Neural progenitor cell (in vitro differentiated cells): Measurements from ENCODE around the gene MAPK1. TPM values are rescaled to one million over a fixed set of nuclear protein-coding genes. Genes with fewer than 3 reads are reported as not detected.
"Not testable (repeated sequence)": the region's sequence is repeated elsewhere in the genome, so short reads cannot be mapped to it uniquely, and the experiment has no call there.

Experiments
- DNase-seq: peaks from one replicate; pipeline ENCODE4 v3.0.0-alpha.2; 2016; ENCODE audit warnings: low spot score
- H2AFZ ChIP-seq: fragments of 200-600 bp; sonication (generic); replicated peaks from 2 replicates; pipeline ENCODE4 v1.6.1; 2016; ENCODE audit warnings: antibody characterized with exemption
- H3F3A ChIP-seq: fragments of 200-600 bp; sonication (generic); 2 replicates; pipeline ENCODE4 v1.6.1; 2016; ENCODE audit warnings: antibody characterized with exemption, low read depth
- H3K27ac ChIP-seq: fragments of 200-600 bp; sonication (generic); 2 replicates; pipeline ENCODE4 v1.5.1; 2016; ENCODE audit warnings: mild to moderate bottlenecking
- H3K27me3 ChIP-seq: fragments of 200-600 bp; sonication (generic); 2 replicates; pipeline ENCODE4 v1.6.1; 2016; ENCODE audit warnings: mild to moderate bottlenecking, moderate library complexity
- H3K36me3 ChIP-seq: fragments of 200-600 bp; sonication (generic); 2 replicates; pipeline ENCODE4 v1.5.1; 2016
- H3K4me1 ChIP-seq: fragments of 200-600 bp; sonication (generic); 2 replicates; pipeline ENCODE4 v1.6.1; 2016; ENCODE audit warnings: mixed run types
- H3K4me2 ChIP-seq: fragments of 200-600 bp; sonication (generic); 2 replicates; pipeline ENCODE4 v1.6.1; 2016
- H3K4me3 ChIP-seq: fragments of 200-600 bp; sonication (generic); 2 replicates; pipeline ENCODE4 v1.5.1; 2016
- H3K79me2 ChIP-seq: fragments of 200-600 bp; sonication (generic); 2 replicates; pipeline ENCODE4 v1.6.1; 2016; ENCODE audit warnings: low read depth
- H3K9ac ChIP-seq: fragments of 200-600 bp; sonication (generic); 2 replicates; pipeline ENCODE4 v1.6.1; 2016
- H3K9me3 ChIP-seq: fragments of 200-600 bp; sonication (generic); 2 replicates; pipeline ENCODE4 v1.5.1; 2016; ENCODE audit warnings: low read depth
- H4K20me1 ChIP-seq: fragments of 200-600 bp; sonication (generic); 2 replicates; pipeline ENCODE4 v1.6.1; 2016; ENCODE audit warnings: low read depth
- H3K27ac Mint-ChIP-seq: 3 replicates; pipeline ENCODE4 v1.8.0; 2021; ENCODE audit warnings: mixed read lengths
- H3K27me3 Mint-ChIP-seq: 2 replicates; pipeline ENCODE4 v1.8.0; 2022; ENCODE audit warnings: low read depth, mild to moderate bottlenecking, inconsistent platforms, moderate library complexity, mixed read lengths; ENCODE audit not compliant: insufficient read depth
- H3K36me3 Mint-ChIP-seq: 3 replicates; pipeline ENCODE4 v1.8.0; 2021; ENCODE audit warnings: mixed read lengths
- H3K4me1 Mint-ChIP-seq: 3 replicates; pipeline ENCODE4 v1.8.0; 2021; ENCODE audit warnings: mixed read lengths
- H3K4me3 Mint-ChIP-seq: 3 replicates; pipeline ENCODE4 v1.8.0; 2021; ENCODE audit warnings: mild to moderate bottlenecking, moderate library complexity, mixed read lengths
- H3K9me3 Mint-ChIP-seq: 3 replicates; pipeline ENCODE4 v1.8.0; 2020; ENCODE audit warnings: mixed read lengths
- CTCF ChIP-seq: fragments of 200-600 bp; sonication (generic); IDR thresholded peaks from 2 replicates; pipeline ENCODE4 v1.5.1; 2017; ENCODE audit warnings: antibody characterized with exemption, mild to moderate bottlenecking
- EZH2 ChIP-seq: fragments of 200-600 bp; sonication (generic); IDR thresholded peaks from 2 replicates; pipeline ENCODE4 v1.6.1; 2017; ENCODE audit warnings: antibody characterized with exemption, mild to moderate bottlenecking, moderate library complexity
- EZH2phosphoT487 ChIP-seq: fragments of 200-600 bp; sonication (generic); IDR thresholded peaks from 2 replicates; pipeline ENCODE4 v1.6.1; 2017; ENCODE audit warnings: antibody characterized with exemption
- total RNA-seq: library from RNA; depleted of rRNA; stranded (reverse); fragments of >200 nt; gene quantifications from 2 replicates; pipeline ENCODE4 v1.2.3, GENCODE V29; 2015; ENCODE audit warnings: low replicate concordance

MAPK1 gene
- total RNA-seq, 1 donor from 2014 or later, result 61.4 TPM

- Histone ChIP-seq H3F3A (peaks cover 13% of the 10 kb centered on the region), H3K4me3 (no peak overlapping the region), H3K79me2 (no peaks in the 10 kb centered on the region), H3K4me2 (no peak overlapping the region), H3K9me3 (no peaks in the 10 kb centered on the region), H2AFZ (no peak overlapping the region), H3K27me3 (no peaks in the 10 kb centered on the region), H3K36me3 (no peaks in the 10 kb centered on the region), H3K27ac (no peak overlapping the region), H3K4me1 (peaks cover 18% of the 10 kb centered on the region), H3K9ac (no peak overlapping the region), H4K20me1 (peaks cover 8% of the 10 kb centered on the region)
- peaks cover 5% of the 10 kb centered on the region for H3K36me3 Mint-ChIP-seq
- H3K4me1 Mint-ChIP-seq, result peaks cover 32% of the 10 kb centered on the region
- DNase-seq, result no peak
- peaks cover 8% of the 10 kb centered on the region for H3K27me3 Mint-ChIP-seq
- H3K9me3 Mint-ChIP-seq, result no peaks in the 10 kb centered on the region
- no peak overlapping the region for H3K27ac Mint-ChIP-seq
- TF ChIP-seq EZH2 (no peak), EZH2phosphoT487 (no peak), CTCF (no peak)
- no peak overlapping the region for H3K4me3 Mint-ChIP-seq
Measured at GRCh38 chr22:21753374-21754111, 113.9 kb downstream of the MAPK1 start.

GRCh38 chr22:21752276-21752675, 115.2 kb downstream of the MAPK1 start:
- no peaks in the 10 kb centered on the region for H3K9me3 ChIP-seq
- H4K20me1 ChIP-seq, result peaks cover 8% of the 10 kb centered on the region
- H3F3A ChIP-seq, result peaks cover 13% of the 10 kb centered on the region
- H3K4me1 ChIP-seq, result peaks cover 22% of the 10 kb centered on the region
- Mint-ChIP-seq H3K9me3 (no peaks in the 10 kb centered on the region), H3K27me3 (peaks cover 8% of the 10 kb centered on the region), H3K27ac (no peak overlapping the region), H3K4me1 (peaks cover 32% of the 10 kb centered on the region), H3K4me3 (no peak overlapping the region), H3K36me3 (no peaks in the 10 kb centered on the region)
- H3K79me2 ChIP-seq, result no peaks in the 10 kb centered on the region
- no peak overlapping the region for H3K9ac ChIP-seq
- H3K27me3 ChIP-seq, result no peaks in the 10 kb centered on the region
- no peak overlapping the region for H3K27ac ChIP-seq
- no peaks in the 10 kb centered on the region for H3K36me3 ChIP-seq
- DNase-seq, result no peak
- H3K4me3 ChIP-seq, result no peak overlapping the region
- no peak overlapping the region for H2AFZ ChIP-seq
- H3K4me2 ChIP-seq, result no peak overlapping the region
- TF ChIP-seq CTCF, result no peak
- TF ChIP-seq EZH2, result no peak

- Histone ChIP-seq H2AFZ (no peak overlapping the region), H3K4me3 (no peak overlapping the region), H3K4me2 (no peak overlapping the region), H3K27ac (no peak overlapping the region), H3K9ac (no peak overlapping the region), H3K36me3 (no peaks in the 10 kb centered on the region), H4K20me1 (no peaks in the 10 kb centered on the region), H3K79me2 (no peaks in the 10 kb centered on the region), H3F3A (no peaks in the 10 kb centered on the region), H3K9me3 (no peaks in the 10 kb centered on the region), H3K4me1 (peaks cover 6% of the 10 kb centered on the region), H3K27me3 (peaks cover 4% of the 10 kb centered on the region)
- no peak overlapping the region for H3K27ac Mint-ChIP-seq
- no peaks in the 10 kb centered on the region for H3K36me3 Mint-ChIP-seq
- no peaks in the 10 kb centered on the region for H3K9me3 Mint-ChIP-seq
- no peak overlapping the region for H3K4me3 Mint-ChIP-seq
- H3K27me3 Mint-ChIP-seq, result peaks cover 2% of the 10 kb centered on the region
- no peak for DNase-seq
- TF ChIP-seq EZH2phosphoT487 (no peak), CTCF (no peak), EZH2 (no peak)
- H3K4me1 Mint-ChIP-seq, result peaks cover 6% of the 10 kb centered on the region
Measured at GRCh38 chr22:21745948-21746347, 121.5 kb downstream of the MAPK1 start.

GRCh38 chr22:21744917-21745316, 122.5 kb downstream of the MAPK1 start:
- not testable (repeated sequence) for H3K4me2 ChIP-seq, H3K27ac Mint-ChIP-seq

More at GRCh38 chr22:21744917-21745316, 122.5 kb downstream of the MAPK1 start:
- not testable (repeated sequence) for H3K9me3 Mint-ChIP-seq, H3K9ac ChIP-seq, H3K79me2 ChIP-seq, H3K27me3 Mint-ChIP-seq, H3K27ac ChIP-seq, DNase-seq, H3F3A ChIP-seq, H3K27me3 ChIP-seq, H4K20me1 ChIP-seq, H3K9me3 ChIP-seq, H2AFZ ChIP-seq, H3K4me3 Mint-ChIP-seq, H3K4me3 ChIP-seq, H3K4me1 Mint-ChIP-seq, H3K36me3 ChIP-seq, H3K4me1 ChIP-seq, H3K36me3 Mint-ChIP-seq
